ENCODE data around the gene ATP5F1C. TPM values are rescaled to one million over a fixed set of nuclear protein-coding genes. Genes with fewer than 3 reads are reported as not detected.

The ATP5F1C gene
- polyA plus RNA-seq, 3 donors: 179 to 455 (median 437) TPM

- Histone ChIP-seq H3K9me3 (replicated peaks in 1 of 2; ENCODE audit: control insufficient read depth in 1 of 2, insufficient read depth in 1 of 2, low read length in 2 of 2) (no peaks in the 10 kb centered on the region), H3K36me3 (replicated peaks in 1 of 2; ENCODE audit: control insufficient read depth in 1 of 2, insufficient read depth in 2 of 2, low read length in 2 of 2) (peaks cover 79 to 92% of the 10 kb centered on the region in 2 donors), H3K9ac (ENCODE audit: insufficient read depth, low read length, poor library complexity, severe bottlenecking) (no peak overlapping the region), H3K27ac (ENCODE audit: low read depth in 1 of 2, low read length in 2 of 2) (no peak overlapping the region), H3K4me1 (ENCODE audit: control insufficient read depth in 1 of 2, insufficient read depth in 2 of 2, low read length in 2 of 2) (no peaks in the 10 kb centered on the region), H2AFZ (ENCODE audit: insufficient read depth, low read depth, low read length, poor library complexity, severe bottlenecking) (no peak overlapping the region), H4K20me1 (ENCODE audit: insufficient read depth, low read length) (peaks cover 10% of the 10 kb centered on the region), H3K4me3 (replicated peaks in 1 of 3; ENCODE audit: low read depth in 2 of 3, low read length in 3 of 3) (no peak overlapping the region), H3K4me2 (replicated peaks; ENCODE audit: extremely low read depth, low read length, poor library complexity, severe bottlenecking) (no peak overlapping the region), H3K79me2 (ENCODE audit: insufficient read depth, low read length) (no peaks in the 10 kb centered on the region), H3K27me3 (ENCODE audit: control insufficient read depth in 2 of 2, insufficient read depth in 2 of 2, low read length in 2 of 2) (no peaks in the 10 kb centered on the region)
- H3K9me3 Mint-ChIP-seq: no peaks in the 10 kb centered on the region
- peaks cover 64 to 87% of the 10 kb centered on the region in 2 donors for H3K36me3 Mint-ChIP-seq
- no peaks in the 10 kb centered on the region for H3K4me1 Mint-ChIP-seq
- DNase-seq: no peak
- WGBS (ENCODE audit: insufficient coverage): 100% methylated on average over 1 of the region's 2 CpGs
- no peak overlapping the region for H3K4me3 Mint-ChIP-seq
- H3K27ac Mint-ChIP-seq: no peak overlapping the region
- no peaks in the 10 kb centered on the region for H3K27me3 Mint-ChIP-seq (ENCODE audit: low read depth in 3 of 3)
- TF ChIP-seq CTCF (IDR thresholded peaks at IDR 0.05): no peak
- intact Hi-C loops (cut with micrococcal nuclease): no loop called here
These were observed 16.8 kb downstream of the ATP5F1C start for GRCh38 chr10:7804741-7805140.

- Histone ChIP-seq H3K36me3 (replicated peaks in 1 of 2; ENCODE audit: control insufficient read depth in 1 of 2, insufficient read depth in 2 of 2, low read length in 2 of 2) (peaks cover 43 to 52% of the 10 kb centered on the region in 2 donors), H2AFZ (ENCODE audit: insufficient read depth, low read depth, low read length, poor library complexity, severe bottlenecking) (no peak overlapping the region), H4K20me1 (ENCODE audit: insufficient read depth, low read length) (peaks cover 3% of the 10 kb centered on the region), H3K27me3 (ENCODE audit: control insufficient read depth in 2 of 2, insufficient read depth in 2 of 2, low read length in 2 of 2) (no peaks in the 10 kb centered on the region), H3K4me3 (replicated peaks in 1 of 3; ENCODE audit: low read depth in 2 of 3, low read length in 3 of 3) (no peak overlapping the region), H3K79me2 (ENCODE audit: insufficient read depth, low read length) (no peaks in the 10 kb centered on the region), H3K9me3 (replicated peaks in 1 of 2; ENCODE audit: control insufficient read depth in 1 of 2, insufficient read depth in 1 of 2, low read length in 2 of 2) (no peaks in the 10 kb centered on the region), H3K4me1 (ENCODE audit: control insufficient read depth in 1 of 2, insufficient read depth in 2 of 2, low read length in 2 of 2) (no peaks in the 10 kb centered on the region), H3K27ac (ENCODE audit: low read depth in 1 of 2, low read length in 2 of 2) (no peak overlapping the region), H3K9ac (ENCODE audit: insufficient read depth, low read length, poor library complexity, severe bottlenecking) (no peak overlapping the region), H3K4me2 (replicated peaks; ENCODE audit: extremely low read depth, low read length, poor library complexity, severe bottlenecking) (no peak overlapping the region)
- Mint-ChIP-seq H3K27ac (peak overlapping the region in 1 of 7 donors; percentile 35), H3K4me1 (peaks cover 1% of the 10 kb centered on the region), H3K9me3 (peaks cover 0 to 2% (median 0%) of the 10 kb centered on the region in 7 donors), H3K36me3 (peaks cover 32 to 48% of the 10 kb centered on the region in 2 donors), H3K27me3 (ENCODE audit: low read depth in 3 of 3) (peaks cover 0 to 3% (median 3%) of the 10 kb centered on the region in 3 donors), H3K4me3 (no peak overlapping the region)
- DNase-seq: no peak
- WGBS (ENCODE audit: insufficient coverage): 90% methylated on average over 2 of the region's 4 CpGs
- intact Hi-C loops (cut with micrococcal nuclease): no loop called here
- no peak for TF ChIP-seq CTCF (IDR thresholded peaks at IDR 0.05)
These were observed 20.8 kb downstream of the ATP5F1C start for GRCh38 chr10:7808686-7809267.
